K562 (cell line): Measurements from ENCODE around the gene GRPEL2. TPM values are rescaled to one million over a fixed set of nuclear protein-coding genes. Genes with fewer than 3 reads are reported as not detected.
A peak's percentile ranks its signal among the peaks of the same experiment; 100 is the strongest.

Experiments
- ATAC-seq: fragments of 200-7000 bp; cut with Tn5 transposase; 3 replicates; pipeline ENCODE4 v1.9.1; 2020; ENCODE audit warnings: moderate library complexity
- BruUV-seq: library from RNA; stranded (reverse); fragments of 400-500 nt; replicated peaks from 2 replicates; lab custom pipeline; 2021; lab: Mats Ljungman, UMichigan
- CTCF ChIA-PET: fragments of 300-600 bp; formaldehyde crosslinking; extraction: SDS; loops from one replicate; lab custom pipeline; 2021; ENCODE audit warnings: low intra/inter-chr PET ratio; lab: Yijun Ruan, JAX
- POLR2A ChIA-PET: fragments of 300-600, 350-650 bp; sonication (Branson Sonifier 250); formaldehyde crosslinking; extraction: SDS; loops from one replicate; lab custom pipeline; 2021; ENCODE audit warnings: antibody characterized with exemption, inconsistent platforms; lab: Yijun Ruan, JAX
- DNase-seq, 4 experiments: peaks; one replicate each; pipeline versions ENCODE4 v3.0.0 to v3.0.0-alpha.2; 2011 to 2018; ENCODE audit warnings: low spot score in 3 of 4, mixed read lengths in 3 of 4; ENCODE audit errors: extremely low read depth in 1 of 4
- FAIRE-seq: peaks from 2 replicates; lab custom pipeline; 2011; peaks lifted over from hg19 to GRCh38; lab: Jason Lieb, UNC
- H2AFZ ChIP-seq: 2 replicates; pipeline ENCODE4 v1.6.0; 2011; ENCODE audit warnings: low read depth, low read length, control low read depth, inconsistent platforms
- H3K27ac ChIP-seq: fragments of 200-600 bp; 3 replicates; pipeline ENCODE4 v1.8.0; 2011; ENCODE audit warnings: low read depth, mild to moderate bottlenecking, control low read depth, inconsistent platforms, low read length, moderate library complexity, mixed read lengths; ENCODE audit errors: extremely low read depth
- H3K27me3 ChIP-seq, 2 experiments: fragments of 300-600 bp in 1 of 2; 2 replicates in 1 of 2; 3 replicates in 1 of 2; pipeline versions ENCODE4 v1.6.0 to v1.8.0; 2011; ENCODE audit warnings: inconsistent platforms in 2 of 2, low read length in 2 of 2, mild to moderate bottlenecking in 1 of 2, mixed read lengths in 1 of 2, moderate library complexity in 1 of 2; ENCODE audit not compliant: control insufficient read depth in 2 of 2, insufficient read depth in 2 of 2
- H3K36me3 ChIP-seq: fragments of 300-600 bp; 3 replicates; pipeline ENCODE4 v1.8.0; 2011; ENCODE audit warnings: mild to moderate bottlenecking, low read length, inconsistent platforms; ENCODE audit not compliant: control insufficient read depth, insufficient read depth
- H3K4me1 ChIP-seq, 2 experiments: fragments of 200-600 bp in 1 of 2; replicated peaks in 1 of 2; 2 replicates in 1 of 2; 3 replicates in 1 of 2; pipeline versions ENCODE4 v1.5.1 to v1.8.0; 2011; ENCODE audit warnings: inconsistent platforms in 2 of 2, low read length in 2 of 2, mild to moderate bottlenecking in 1 of 2, mixed read lengths in 1 of 2, moderate library complexity in 1 of 2; ENCODE audit not compliant: control insufficient read depth in 2 of 2, insufficient read depth in 2 of 2
- H3K4me2 ChIP-seq: 2 replicates; pipeline ENCODE4 v1.6.1; 2011; ENCODE audit warnings: low read length, control low read depth, inconsistent platforms, mixed read lengths; ENCODE audit not compliant: insufficient read depth
- H3K4me3 ChIP-seq: fragments of 200-600 bp; sonication (generic), shearing (Covaris generic); 2 replicates; pipeline ENCODE4 v1.5.1; 2016; ENCODE audit warnings: control low read depth, inconsistent platforms
- H3K79me2 ChIP-seq: fragments of 200-600 bp; 3 replicates; pipeline ENCODE4 v1.8.0; 2011; ENCODE audit warnings: low read length, inconsistent platforms; ENCODE audit not compliant: control insufficient read depth, insufficient read depth
- H3K9ac ChIP-seq, 2 experiments: 2 replicates each; pipeline versions ENCODE4 v1.6.0 to v1.6.1; 2011; ENCODE audit warnings: low read depth in 2 of 2, low read length in 2 of 2, control low read depth in 1 of 2, inconsistent platforms in 1 of 2, mild to moderate bottlenecking in 1 of 2, mixed read lengths in 1 of 2; ENCODE audit not compliant: insufficient read depth in 1 of 2
- H3K9me1 ChIP-seq: one replicate; pipeline ENCODE4 v1.6.0; 2011; ENCODE audit warnings: inconsistent platforms, mild to moderate bottlenecking, low read length, moderate library complexity; ENCODE audit not compliant: control insufficient read depth, insufficient read depth
- H3K9me3 ChIP-seq: replicated peaks from 2 replicates; pipeline ENCODE4 v1.5.1; 2011; ENCODE audit warnings: low read depth, low read length, inconsistent platforms; ENCODE audit not compliant: control insufficient read depth, insufficient read depth
- H4K20me1 ChIP-seq: replicated peaks from 2 replicates; pipeline ENCODE4 v1.6.1; 2011; ENCODE audit warnings: low read length, inconsistent platforms, mixed read lengths; ENCODE audit not compliant: control insufficient read depth, insufficient read depth
- EZH2 ChIP-seq: IDR thresholded peaks from 2 replicates; pipeline ENCODE4 v1.6.1; 2012; ENCODE audit warnings: low read depth, mild to moderate bottlenecking, inconsistent platforms, low read length, borderline replicate concordance
- ILK ChIP-seq: fragments of 450-650 bp; IDR thresholded peaks from 2 replicates; pipeline ENCODE4 v1.6.1; 2016; ENCODE audit warnings: missing genetic modification characterization, low read depth, mild to moderate bottlenecking, missing compliant biosample characterization, moderate library complexity, borderline replicate concordance
- KDM1A ChIP-seq, 2 experiments: fragments of 450-650 bp; IDR thresholded peaks; 2 replicates each; pipeline ENCODE4 v1.6.1; 2016; ENCODE audit warnings: mild to moderate bottlenecking in 2 of 2
- L3MBTL2 ChIP-seq: fragments of 450-650 bp; IDR thresholded peaks from 2 replicates; pipeline ENCODE4 v1.6.1; 2016; ENCODE audit warnings: mild to moderate bottlenecking, moderate library complexity
- LEF1 ChIP-seq: fragments of 450-650 bp; IDR thresholded peaks from 2 replicates; pipeline ENCODE4 v1.6.1; 2016; ENCODE audit warnings: mild to moderate bottlenecking
- NELFE ChIP-seq: IDR thresholded peaks from 2 replicates; pipeline ENCODE4 v1.6.1; 2011; ENCODE audit warnings: mild to moderate bottlenecking; ENCODE audit not compliant: insufficient read depth, insufficient read length
- NR2C1 ChIP-seq, 2 experiments: fragments of 450-650 bp; IDR thresholded peaks; 2 replicates each; pipeline ENCODE4 v1.6.1; 2017; ENCODE audit warnings: mild to moderate bottlenecking in 2 of 2, antibody characterized with exemption in 1 of 2, inconsistent platforms in 1 of 2, missing compliant biosample characterization in 1 of 2, missing genetic modification characterization in 1 of 2
- NR2C2 ChIP-seq, 2 experiments: fragments of 200-800 bp in 1 of 2; sonication (Bioruptor generic) in 1 of 2; sonication (generic) in 1 of 2; formaldehyde crosslinking in 1 of 2; IDR thresholded peaks; 2 replicates each; pipeline versions ENCODE4 v1.6.1 to v1.8.0; 2016 to 2022; ENCODE audit warnings: mild to moderate bottlenecking in 1 of 2, missing compliant biosample characterization in 1 of 2, missing genetic modification characterization in 1 of 2, missing genetic modification reagents in 1 of 2
- NUFIP1 ChIP-seq: fragments of 450-650 bp; IDR thresholded peaks from 2 replicates; pipeline ENCODE4 v1.6.1; 2018; ENCODE audit not compliant: partially characterized antibody
- RCOR1 ChIP-seq, 2 experiments: IDR thresholded peaks; 2 replicates each; pipeline ENCODE4 v1.6.1; 2012; ENCODE audit warnings: low read depth in 2 of 2, low read length in 2 of 2, borderline replicate concordance in 1 of 2, improper control_type of control experiment in 1 of 2
- SMAD2 ChIP-seq: fragments of 150-350 bp; IDR thresholded peaks from 2 replicates; pipeline ENCODE4 v1.6.1; 2014; ENCODE audit warnings: low read depth, mild to moderate bottlenecking, low read length
- SMARCE1 ChIP-seq: fragments of 450-650 bp; IDR thresholded peaks from 2 replicates; pipeline ENCODE4 v1.7.1; 2016; ENCODE audit warnings: mild to moderate bottlenecking
- SPI1 ChIP-seq: IDR thresholded peaks from 2 replicates; pipeline ENCODE4 v1.6.1; 2011; ENCODE audit warnings: low read depth, low read length, control low read depth, borderline replicate concordance
- TBP ChIP-seq: optimal IDR thresholded peaks from 2 replicates; pipeline ENCODE3; 2011; ENCODE audit warnings: low read depth, low read length, improper control_type of control experiment
- ZFP36 ChIP-seq: fragments of 150-350 bp; IDR thresholded peaks from 2 replicates; pipeline ENCODE4 v1.6.1; 2018; ENCODE audit warnings: low read length, low read depth; ENCODE audit not compliant: partially characterized antibody
- ZNF146 ChIP-seq: IDR thresholded peaks from one replicate; pipeline ENCODE4 v1.6.1; 2018; ENCODE audit warnings: missing compliant biosample characterization; ENCODE audit not compliant: unreplicated experiment
- ZNF253 ChIP-seq: fragments of 250-450 bp; sonication (Bioruptor Pico); conservative IDR thresholded peaks from 2 replicates; pipeline ENCODE4 v1.6.1; 2021; ENCODE audit warnings: mild to moderate bottlenecking
- ZNF280B ChIP-seq: fragments of 250-450 bp; sonication (Bioruptor Pico); IDR thresholded peaks from 2 replicates; pipeline ENCODE4 v1.5.1; 2021; ENCODE audit warnings: mild to moderate bottlenecking
- ZNF589 ChIP-seq: fragments of 200-800 bp; sonication (Bioruptor generic); IDR thresholded peaks from 2 replicates; pipeline ENCODE4 v1.6.1; 2016; ENCODE audit warnings: low read depth, missing genetic modification characterization, missing compliant biosample characterization
- ZNF695 ChIP-seq: fragments of 450-650 bp; formaldehyde crosslinking; IDR thresholded peaks from 2 replicates; pipeline ENCODE4 v1.4.0; 2020; ENCODE audit warnings: mild to moderate bottlenecking, moderate library complexity
- ZNF699 ChIP-seq: fragments of 250-450 bp; sonication (Bioruptor Pico); IDR thresholded peaks from 2 replicates; pipeline ENCODE4 v1.8.0; 2021; ENCODE audit warnings: mild to moderate bottlenecking, moderate library complexity; ENCODE audit not compliant: insufficient replicate concordance
- ZNF79 ChIP-seq: fragments of 250-450 bp; sonication (Bioruptor Pico); IDR thresholded peaks from 2 replicates; pipeline ENCODE4 v1.4.0; 2020; ENCODE audit warnings: low read depth, mild to moderate bottlenecking, moderate library complexity
- WGBS: fragments of 100-300 bp; shearing (Covaris generic); methylation state at CpG from one replicate; pipeline ENCODE4 v1.1.6; 2016; ENCODE audit warnings: low coverage, mixed read lengths; ENCODE audit not compliant: insufficient coverage; ENCODE audit errors: missing lambda C conversion rate; 5-methylcytosine and 5-hydroxymethylcytosine counted together
- in situ Hi-C: fragments of 300-500 bp; cut with MboI; formaldehyde crosslinking; loops from 4 replicates; pipeline ENCODE4 v1.15.0; 2018; ENCODE audit warnings: inconsistent platforms, mixed read lengths
- intact Hi-C: fragments of 100-400 bp; cut with micrococcal nuclease; formaldehyde crosslinking; loops from 2 replicates; pipeline ENCODE4 v1.14.2; 2022
- polyA plus RNA-seq, 8 experiments: library from polyadenylated mRNA; depleted of rRNA in 4 of 8; stranded (reverse) in 5 of 8; unstranded in 3 of 8; fragments of >200 nt; fragmentation: Nextera tagmentation in 2 of 8; fragmentation: Illumina TruSeq in 1 of 8; extraction: Ambion mirVana in 2 of 8; extraction: Trizol in 1 of 8; gene quantifications; 2 replicates each; pipeline versions ENCODE4 v1.2.1 to v1.2.3, GENCODE V29; 2011 to 2014; ENCODE audit warnings: inconsistent platforms in 1 of 8, missing spikeins in 1 of 8
- total RNA-seq, 7 experiments: library from RNA; depleted of rRNA in 6 of 7; stranded (reverse); fragments of >200 nt in 6 of 7; fragmentation: Illumina TruSeq in 2 of 7; extraction: Trizol in 2 of 7; gene quantifications; 2 replicates each; pipeline versions ENCODE4 v1.2.1 to v1.2.3, GENCODE V29; 2011 to 2021; ENCODE audit warnings: low replicate concordance in 1 of 7

GRPEL2 gene
- total and polyA plus RNA-seq, 9 of the 15 experiments (the other 6 are each of a cell fraction or from before 2014, with no cell fraction given), result 11.2 to 40.5 (median 25.8) TPM

GRCh38 chr5:149382517-149383220, 37.4 kb downstream of the GRPEL2 start:
- Histone ChIP-seq H3K36me3 (no peaks in the 10 kb centered on the region), H3K4me3 (no peak overlapping the region), H3K9me3 (no peaks in the 10 kb centered on the region), H3K4me1 (peaks cover 3 to 25% of the 10 kb centered on the region in 2 experiments; a peak in 3 of 5 replicates), H3K4me2 (no peak overlapping the region), H2AFZ (peak overlapping the region; percentile 78; the same call in 1 of the 2 replicates), H3K79me2 (no peaks in the 10 kb centered on the region), H3K9me1 (no peaks in the 10 kb centered on the region), H3K27me3 (no peaks in the 10 kb centered on the region), H3K27ac (no peak overlapping the region), H4K20me1 (no peaks in the 10 kb centered on the region), H3K9ac (peak overlapping the region in 1 of 2 experiments; percentile 61; a peak in 1 of 4 replicates)
- in situ Hi-C loops (no loop called here), intact Hi-C loops (loop anchor here (1.0 to 5.0 kb wide), 3 partner anchors 52 to 235 kb away; no protein-coding TSS in a partner anchor)
- 64% methylated on average over 12 of the region's 12 CpGs for WGBS
- BruUV-seq, result no TSS peak
- DNase-seq (no peak), ATAC-seq (0 out of 3 replicates have a peak, but pooled peaks have one; percentile 11), FAIRE-seq (peak; percentile 11)
- POLR2A ChIA-PET, result interaction anchor here (0.6 to 1.1 kb wide), 3 partner anchors 9 to 33 kb away, joined by 3 to 4 read pairs (median 3); no protein-coding TSS in a partner anchor
- CTCF ChIA-PET, result interaction anchor here (1.0 to 2.5 kb wide), 5 partner anchors 48 to 471 kb away, joined by 3 to 20 read pairs (median 4); no protein-coding TSS in a partner anchor
- no peak for TF ChIP-seq ZNF589 (CRISPR knock-in tag)
- no peak for TF ChIP-seq SMAD2
- no peak for TF ChIP-seq LEF1
- TF ChIP-seq ZNF79 (CRISPR knock-in tag), result no peak
- TF ChIP-seq NUFIP1, result no peak
- TF ChIP-seq ZFP36, result peak; percentile 59
- 0 out of 2 replicates have a peak, but pooled peaks have one; percentile 29 for TF ChIP-seq SPI1
- TF ChIP-seq NR2C1 (IDR thresholded peaks at IDR 0.05), result peak; percentile 56
- peak; percentile 50; the same call in 1 of the 2 replicates for TF ChIP-seq NR2C1 (tag; IDR thresholded peaks at IDR 0.05)
- TF ChIP-seq ZNF695, result no peak
- TF ChIP-seq TBP, result no peak
- no peak for TF ChIP-seq NR2C2 (CRISPR knock-in tag; IDR thresholded peaks at IDR 0.05)
- 0 out of 2 replicates have a peak, but pooled peaks have one; percentile 4 for TF ChIP-seq NR2C2 (tag; IDR thresholded peaks at IDR 0.05)
- no peak for TF ChIP-seq L3MBTL2
- no peak for TF ChIP-seq ZNF253 (CRISPR knock-in tag)
- TF ChIP-seq RCOR1 (IDR thresholded peaks at IDR 0.05; ENCODE audit: borderline replicate concordance in 1 of 2, low read depth in 2 of 2, low read length in 2 of 2), result no peak
- no peak for TF ChIP-seq NELFE
- no peak for TF ChIP-seq ILK
- TF ChIP-seq ZNF146 (CRISPR knock-in tag), result no peak
- peak; percentile 26 to 32; a peak in 1 of 4 replicates for TF ChIP-seq KDM1A (IDR thresholded peaks at IDR 0.05)
- no peak for TF ChIP-seq EZH2
- no peak for TF ChIP-seq SMARCE1
- TF ChIP-seq ZNF280B, result no peak
- no peak for TF ChIP-seq ZNF699
